ENCODE results near the gene HMMR. TPM values are rescaled to one million over a fixed set of nuclear protein-coding genes. Genes with fewer than 3 reads are reported as not detected.

The HMMR gene
- total and polyA plus RNA-seq, 9 of the 15 experiments (the other 6 are each of a cell fraction or from before 2014, with no cell fraction given) = 74.9 to 133 (median 90.8) TPM

DNA sequence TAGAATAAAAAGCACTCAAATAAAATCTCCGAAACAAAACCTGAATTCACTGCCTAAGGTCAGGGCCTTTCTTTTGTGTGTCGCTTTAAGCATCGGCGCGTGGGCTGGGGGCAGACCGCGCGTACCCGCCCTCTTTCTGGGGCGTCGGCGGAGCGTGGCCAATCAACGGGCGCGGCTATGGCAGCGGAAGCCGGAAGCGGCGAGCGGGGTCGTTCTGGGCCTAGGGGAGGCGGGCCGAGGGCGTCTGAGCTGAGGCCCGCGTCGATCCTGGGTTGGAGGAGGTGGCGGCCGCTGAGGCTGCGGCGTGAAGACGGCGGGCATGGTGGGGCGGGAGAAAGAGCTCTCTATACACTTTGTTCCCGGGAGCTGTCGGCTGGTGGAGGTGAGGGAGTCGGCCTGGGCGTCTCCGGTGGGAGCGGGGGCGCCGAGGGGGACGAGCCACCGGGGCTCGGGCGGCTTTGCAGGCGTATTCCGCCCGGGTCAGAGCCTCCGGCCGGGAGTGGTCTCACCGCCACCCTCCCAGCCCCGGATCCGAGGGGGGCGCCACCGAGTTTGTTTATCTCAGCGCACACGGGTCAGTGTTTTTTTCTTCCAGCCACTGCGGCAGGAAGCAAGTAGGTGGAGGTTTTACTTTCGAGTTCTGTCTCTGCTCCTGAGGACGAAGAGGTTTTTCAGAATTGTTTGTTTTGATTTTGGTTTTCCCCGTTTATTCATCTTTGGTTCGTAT, 45.1 kb downstream of the HMMR start, which contains the start of gene MAT2B:
Gene MAT2B, plus strand, starts transcription at position 252 of the 727 bp plus-strand sequence. Its CDS starts 68 bp downstream, at position 320.
- H3K9ac ChIP-seq (ENCODE audit: insufficient read depth in 1 of 2, low read depth in 2 of 2, low read length in 2 of 2) = peak within 1 kb of the TSS; percentile 85 to 90
- H3K36me3 ChIP-seq (ENCODE audit: control insufficient read depth, insufficient read depth, low read length) = 0 out of 3 replicates have a peak, but pooled peaks cover under 1% of the 10 kb centered on the region
- peak within 1 kb of the TSS; percentile 87 for H3K27ac ChIP-seq (ENCODE audit: extremely low read depth, low read depth, low read length)
- no peaks in the 10 kb centered on the region for H3K9me3 ChIP-seq (replicated peaks; ENCODE audit: control insufficient read depth, insufficient read depth, low read depth, low read length)
- no TSS peak for BruUV-seq (replicated peaks)
- peak; percentile 85 for FAIRE-seq
- no peaks in the 10 kb centered on the region for H3K27me3 ChIP-seq (ENCODE audit: control insufficient read depth in 2 of 2, insufficient read depth in 2 of 2, low read length in 2 of 2)
- ATAC-seq = peak; percentile 88
- ChIA-PET POLR2A (interaction anchor here (1.0 to 4.7 kb wide), 3 partner anchors 37 to 162 kb away, joined by 3 to 44 read pairs (median 3); partner anchors contain the start of genes HMMR and NUDCD2), CTCF (ENCODE audit: low intra/inter-chr PET ratio) (no interaction called here)
- H4K20me1 ChIP-seq (replicated peaks; ENCODE audit: control insufficient read depth, insufficient read depth, low read length) = 0 out of 2 replicates have a peak, but pooled peaks cover 3% of the 10 kb centered on the region
- H3K4me2 ChIP-seq (ENCODE audit: insufficient read depth, low read length) = peak within 1 kb of the TSS; percentile 97
- under 1% methylated on average over 40 of the region's 64 CpGs for WGBS (ENCODE audit: insufficient coverage, low coverage, missing lambda C conversion rate)
- intact Hi-C loops (cut with micrococcal nuclease) = loop anchor here (1.0 to 5.0 kb wide), 2 partner anchors 45 to 852 kb away; partner anchors contain the start of genes HMMR and NUDCD2
- peaks cover 5 to 7% of the 10 kb centered on the region in 2 experiments; a peak in 3 of 5 replicates for H3K4me1 ChIP-seq (replicated peaks in 1 of 2; ENCODE audit: control insufficient read depth in 2 of 2, insufficient read depth in 2 of 2, low read length in 2 of 2)
- in situ Hi-C loops (cut with MboI) = loop anchor here (25.0 kb wide), 1 partner anchor 857 kb away; no protein-coding TSS in a partner anchor
- peak within 1 kb of the TSS; percentile 91 for H2AFZ ChIP-seq (ENCODE audit: low read depth, low read length)
- DNase-seq (ENCODE audit: extremely low read depth in 1 of 4, low spot score in 3 of 4) = peak; percentile 95 to 97 (median 96)
- peak within 1 kb of the TSS; percentile 65 for H3K4me3 ChIP-seq
- H3K79me2 ChIP-seq (ENCODE audit: control insufficient read depth, insufficient read depth, low read length) = peaks cover 68% of the 10 kb centered on the region
- no peaks in the 10 kb centered on the region for H3K9me1 ChIP-seq (ENCODE audit: control insufficient read depth, insufficient read depth, low read length)
- TF ChIP-seq PML (IDR thresholded peaks at IDR 0.05; ENCODE audit: low read length) = peak; percentile 76; the same call in 1 of the 2 replicates
- TF ChIP-seq NR4A1 (CRISPR knock-in tag; IDR thresholded peaks at IDR 0.05) = no peak
- no peak for TF ChIP-seq NR4A1 (tag; IDR thresholded peaks at IDR 0.05)
- TF ChIP-seq, protein P1, sequence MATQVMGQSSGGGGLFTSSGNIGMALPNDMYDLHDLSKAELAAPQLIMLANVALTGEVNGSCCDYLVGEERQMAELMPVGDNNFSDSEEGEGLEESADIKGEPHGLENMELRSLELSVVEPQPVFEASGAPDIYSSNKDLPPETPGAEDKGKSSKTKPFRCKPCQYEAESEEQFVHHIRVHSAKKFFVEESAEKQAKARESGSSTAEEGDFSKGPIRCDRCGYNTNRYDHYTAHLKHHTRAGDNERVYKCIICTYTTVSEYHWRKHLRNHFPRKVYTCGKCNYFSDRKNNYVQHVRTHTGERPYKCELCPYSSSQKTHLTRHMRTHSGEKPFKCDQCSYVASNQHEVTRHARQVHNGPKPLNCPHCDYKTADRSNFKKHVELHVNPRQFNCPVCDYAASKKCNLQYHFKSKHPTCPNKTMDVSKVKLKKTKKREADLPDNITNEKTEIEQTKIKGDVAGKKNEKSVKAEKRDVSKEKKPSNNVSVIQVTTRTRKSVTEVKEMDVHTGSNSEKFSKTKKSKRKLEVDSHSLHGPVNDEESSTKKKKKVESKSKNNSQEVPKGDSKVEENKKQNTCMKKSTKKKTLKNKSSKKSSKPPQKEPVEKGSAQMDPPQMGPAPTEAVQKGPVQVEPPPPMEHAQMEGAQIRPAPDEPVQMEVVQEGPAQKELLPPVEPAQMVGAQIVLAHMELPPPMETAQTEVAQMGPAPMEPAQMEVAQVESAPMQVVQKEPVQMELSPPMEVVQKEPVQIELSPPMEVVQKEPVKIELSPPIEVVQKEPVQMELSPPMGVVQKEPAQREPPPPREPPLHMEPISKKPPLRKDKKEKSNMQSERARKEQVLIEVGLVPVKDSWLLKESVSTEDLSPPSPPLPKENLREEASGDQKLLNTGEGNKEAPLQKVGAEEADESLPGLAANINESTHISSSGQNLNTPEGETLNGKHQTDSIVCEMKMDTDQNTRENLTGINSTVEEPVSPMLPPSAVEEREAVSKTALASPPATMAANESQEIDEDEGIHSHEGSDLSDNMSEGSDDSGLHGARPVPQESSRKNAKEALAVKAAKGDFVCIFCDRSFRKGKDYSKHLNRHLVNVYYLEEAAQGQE (IDR thresholded peaks at IDR 0.05; ENCODE audit: borderline replicate concordance) = no peak
- TF ChIP-seq, protein P1 (CRISPR knock-in tag; IDR thresholded peaks at IDR 0.05; ENCODE audit: low read depth) = no peak
- TF ChIP-seq, protein P2, sequence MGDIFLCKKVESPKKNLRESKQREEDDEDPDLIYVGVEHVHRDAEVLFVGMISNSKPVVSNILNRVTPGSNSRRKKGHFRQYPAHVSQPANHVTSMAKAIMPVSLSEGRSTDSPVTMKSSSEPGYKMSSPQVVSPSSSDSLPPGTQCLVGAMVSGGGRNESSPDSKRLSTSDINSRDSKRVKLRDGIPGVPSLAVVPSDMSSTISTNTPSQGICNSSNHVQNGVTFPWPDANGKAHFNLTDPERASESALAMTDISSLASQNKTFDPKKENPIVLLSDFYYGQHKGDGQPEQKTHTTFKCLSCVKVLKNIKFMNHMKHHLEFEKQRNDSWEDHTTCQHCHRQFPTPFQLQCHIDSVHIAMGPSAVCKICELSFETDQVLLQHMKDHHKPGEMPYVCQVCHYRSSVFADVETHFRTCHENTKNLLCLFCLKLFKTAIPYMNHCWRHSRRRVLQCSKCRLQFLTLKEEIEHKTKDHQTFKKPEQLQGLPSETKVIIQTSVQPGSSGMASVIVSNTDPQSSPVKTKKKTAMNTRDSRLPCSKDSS (IDR thresholded peaks at IDR 0.05; ENCODE audit: low read depth, partially characterized antibody) = no peak
- TF ChIP-seq ZNF583 (CRISPR knock-in tag; IDR thresholded peaks at IDR 0.05) = no peak
- no peak for TF ChIP-seq CCAR2 (IDR thresholded peaks at IDR 0.05; ENCODE audit: low read depth, low read length)
- no peak for TF ChIP-seq ZNF316 (IDR thresholded peaks at IDR 0.05)
- TF ChIP-seq, protein P3, sequence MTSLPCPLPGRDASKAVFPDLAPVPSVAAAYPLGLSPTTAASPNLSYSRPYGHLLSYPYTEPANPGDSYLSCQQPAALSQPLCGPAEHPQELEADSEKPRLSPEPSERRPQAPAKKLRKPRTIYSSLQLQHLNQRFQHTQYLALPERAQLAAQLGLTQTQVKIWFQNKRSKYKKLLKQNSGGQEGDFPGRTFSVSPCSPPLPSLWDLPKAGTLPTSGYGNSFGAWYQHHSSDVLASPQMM (CRISPR knock-in tag; IDR thresholded peaks at IDR 0.05) = no peak

All from K562 (cell line).